Measurements from ENCODE around the gene MAGEL2.

- TF ChIP-seq MXI1 (IDR thresholded peaks at IDR 0.05; ENCODE audit: low read depth, low read length) (no peak), CTCF (IDR thresholded peaks at IDR 0.05) (no peak), TAF1 (IDR thresholded peaks at IDR 0.05; ENCODE audit: borderline replicate concordance, low read depth, low read length) (no peak), NFIC (IDR thresholded peaks at IDR 0.05; ENCODE audit: borderline replicate concordance) (no peak), RCOR1 (IDR thresholded peaks at IDR 0.05; ENCODE audit: low read length) (no peak), NRF1 (IDR thresholded peaks at IDR 0.05; ENCODE audit: low read depth, low read length) (no peak), MAX (IDR thresholded peaks at IDR 0.05; ENCODE audit: low read depth) (no peak)
Observed at GRCh38 chr15:23628612-23629233, 18.9 kb downstream of the MAGEL2 start.
